ENCODE results near the gene SKI. TPM values are rescaled to one million over a fixed set of nuclear protein-coding genes. Genes with fewer than 3 reads are reported as not detected.

The SKI gene
- total and polyA plus RNA-seq, 2 of the 4 experiments (the other 2 are of a cell fraction) = 2.3 to 20.1 TPM

DNA sequence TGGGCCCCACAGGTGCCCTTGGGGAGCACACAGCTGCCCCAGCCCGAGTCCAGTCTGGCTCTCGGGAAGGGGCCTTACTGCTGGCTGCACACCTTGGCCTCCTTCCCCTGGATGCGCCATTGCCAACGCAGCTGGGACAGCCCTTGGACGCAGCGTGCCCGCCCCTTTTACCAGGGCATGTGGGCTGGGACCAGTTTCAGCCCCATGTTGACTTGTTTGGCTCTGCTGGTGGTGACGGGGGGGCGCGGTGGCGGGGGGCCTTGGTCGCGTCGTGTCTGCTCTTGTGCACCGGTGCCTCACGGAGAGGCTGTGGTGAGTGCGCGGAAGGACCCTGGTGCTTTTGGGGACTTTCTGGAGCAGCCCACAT is 19.6 kb downstream of the SKI start:
- Histone ChIP-seq H2BK15ac (ENCODE audit: low read depth, low read length) (no peak overlapping the region), H3K23ac (ENCODE audit: low read depth, low read length) (0 out of 2 replicates have a peak overlapping the region, but pooled peaks have one; percentile 46), H3K14ac (replicated peaks; ENCODE audit: low read depth, low read length) (no peak overlapping the region), H3K79me1 (ENCODE audit: low read depth in 1 of 2, low read length in 2 of 2) (peaks cover 0 to 58% of the 10 kb centered on the region in 2 experiments; a peak in 2 of 4 replicates), H4K91ac (ENCODE audit: insufficient read depth, low read depth, low read length) (no peak overlapping the region), H4K20me1 (ENCODE audit: insufficient read depth, low read length) (peaks cover 99% of the 10 kb centered on the region), H3K27ac (ENCODE audit: insufficient read depth, low read length) (no peak overlapping the region), H3K4ac (ENCODE audit: low read depth, low read length) (no peak overlapping the region), H2BK120ac (ENCODE audit: low read depth, low read length) (no peak overlapping the region), H3K4me2 (ENCODE audit: low read depth, low read length) (no peak overlapping the region), H3K27me3 (ENCODE audit: control insufficient read depth, insufficient read depth, low read length) (no peaks in the 10 kb centered on the region), H3K36me3 (ENCODE audit: control insufficient read depth, insufficient read depth, low read length) (peaks cover 3% of the 10 kb centered on the region; the same call in 1 of the 2 replicates), H2BK20ac (ENCODE audit: low read depth, low read length) (no peak overlapping the region), H3K18ac (ENCODE audit: low read depth, low read length) (no peak overlapping the region), H2AK5ac (ENCODE audit: low read depth, low read length) (peak overlapping the region; percentile 37), H4K5ac (ENCODE audit: low read depth, low read length) (no peak overlapping the region), H3K4me3 (ENCODE audit: insufficient read depth, low read depth, low read length) (no peak overlapping the region), H2BK5ac (ENCODE audit: low read depth, low read length, poor library complexity, severe bottlenecking) (no peak overlapping the region), H3K56ac (ENCODE audit: extremely low read depth, insufficient read depth, low read length) (no peak overlapping the region), H4K8ac (ENCODE audit: low read depth in 2 of 2, low read length in 2 of 2) (no peak overlapping the region), H3K9me3 (ENCODE audit: control insufficient read depth, insufficient read depth, low read length) (no peaks in the 10 kb centered on the region), H3K4me1 (ENCODE audit: control insufficient read depth, insufficient read depth, low read length) (peaks cover 31% of the 10 kb centered on the region), H3K9me1 (ENCODE audit: insufficient read depth, low read length) (peaks cover 42% of the 10 kb centered on the region), H2AFZ (replicated peaks; ENCODE audit: low read length, poor library complexity) (no peak overlapping the region), H2AK9ac (replicated peaks; ENCODE audit: low read depth, low read length, poor library complexity) (peak overlapping the region; percentile 35), H3K9ac (ENCODE audit: low read depth, low read length) (no peak overlapping the region)
- POLR2A ChIA-PET (ENCODE audit: unreplicated experiment) = no interaction called here
- whole genome bisulfite sequencing, 2 experiments (ENCODE audit: extremely low coverage in 2 of 2, insufficient read length in 1 of 2) = 65% methylated on average over 11 of the region's 18 CpGs; no CpG with 5 or more reads in 1 of the 2 experiments
- dilution Hi-C loops (cut with HindIII; ENCODE audit: low sequenced_read_pairs, unreplicated experiment) = no loop called here
- TF ChIP-seq MXI1 (IDR thresholded peaks at IDR 0.05; ENCODE audit: borderline replicate concordance, low read depth, low read length) = no peak
- TF ChIP-seq CEBPB (IDR thresholded peaks at IDR 0.05; ENCODE audit: low read depth, low read length) = no peak
- no peak for TF ChIP-seq USF2 (IDR thresholded peaks at IDR 0.05; ENCODE audit: low read depth, low read length)
- no peak for TF ChIP-seq RCOR1 (IDR thresholded peaks at IDR 0.05; ENCODE audit: insufficient replicate concordance, low read length)
- TF ChIP-seq RFX5 (IDR thresholded peaks at IDR 0.05; ENCODE audit: low read depth, low read length) = no peak
- no peak for TF ChIP-seq SMC3 (IDR thresholded peaks at IDR 0.05; ENCODE audit: low read depth, low read length)
- no peak for TF ChIP-seq MAZ (IDR thresholded peaks at IDR 0.05; ENCODE audit: borderline replicate concordance, low read depth, low read length)
- no peak for TF ChIP-seq BHLHE40 (IDR thresholded peaks at IDR 0.05; ENCODE audit: low read depth, low read length)
- TF ChIP-seq CHD1 (IDR thresholded peaks at IDR 0.05; ENCODE audit: low read depth, low read length) = no peak
- no peak for TF ChIP-seq FOS (IDR thresholded peaks at IDR 0.05; ENCODE audit: low read depth, low read length)
- no peak for TF ChIP-seq MAFK (IDR thresholded peaks at IDR 0.05; ENCODE audit: low read depth, low read length)
- no peak for TF ChIP-seq NFE2L2 (IDR thresholded peaks at IDR 0.05; ENCODE audit: low read depth, low read length)
- no peak for TF ChIP-seq RAD21 (IDR thresholded peaks at IDR 0.05; ENCODE audit: low read length)
- TF ChIP-seq, protein P1, sequence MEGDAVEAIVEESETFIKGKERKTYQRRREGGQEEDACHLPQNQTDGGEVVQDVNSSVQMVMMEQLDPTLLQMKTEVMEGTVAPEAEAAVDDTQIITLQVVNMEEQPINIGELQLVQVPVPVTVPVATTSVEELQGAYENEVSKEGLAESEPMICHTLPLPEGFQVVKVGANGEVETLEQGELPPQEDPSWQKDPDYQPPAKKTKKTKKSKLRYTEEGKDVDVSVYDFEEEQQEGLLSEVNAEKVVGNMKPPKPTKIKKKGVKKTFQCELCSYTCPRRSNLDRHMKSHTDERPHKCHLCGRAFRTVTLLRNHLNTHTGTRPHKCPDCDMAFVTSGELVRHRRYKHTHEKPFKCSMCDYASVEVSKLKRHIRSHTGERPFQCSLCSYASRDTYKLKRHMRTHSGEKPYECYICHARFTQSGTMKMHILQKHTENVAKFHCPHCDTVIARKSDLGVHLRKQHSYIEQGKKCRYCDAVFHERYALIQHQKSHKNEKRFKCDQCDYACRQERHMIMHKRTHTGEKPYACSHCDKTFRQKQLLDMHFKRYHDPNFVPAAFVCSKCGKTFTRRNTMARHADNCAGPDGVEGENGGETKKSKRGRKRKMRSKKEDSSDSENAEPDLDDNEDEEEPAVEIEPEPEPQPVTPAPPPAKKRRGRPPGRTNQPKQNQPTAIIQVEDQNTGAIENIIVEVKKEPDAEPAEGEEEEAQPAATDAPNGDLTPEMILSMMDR (conservative IDR thresholded peaks at IDR 0.05; ENCODE audit: low read depth, low read length) = no peak
- TF ChIP-seq, protein P2, sequence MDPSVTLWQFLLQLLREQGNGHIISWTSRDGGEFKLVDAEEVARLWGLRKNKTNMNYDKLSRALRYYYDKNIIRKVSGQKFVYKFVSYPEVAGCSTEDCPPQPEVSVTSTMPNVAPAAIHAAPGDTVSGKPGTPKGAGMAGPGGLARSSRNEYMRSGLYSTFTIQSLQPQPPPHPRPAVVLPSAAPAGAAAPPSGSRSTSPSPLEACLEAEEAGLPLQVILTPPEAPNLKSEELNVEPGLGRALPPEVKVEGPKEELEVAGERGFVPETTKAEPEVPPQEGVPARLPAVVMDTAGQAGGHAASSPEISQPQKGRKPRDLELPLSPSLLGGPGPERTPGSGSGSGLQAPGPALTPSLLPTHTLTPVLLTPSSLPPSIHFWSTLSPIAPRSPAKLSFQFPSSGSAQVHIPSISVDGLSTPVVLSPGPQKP (IDR thresholded peaks at IDR 0.05; ENCODE audit: borderline replicate concordance, low read depth, low read length) = no peak
- no peak for TF ChIP-seq POLR2A (IDR thresholded peaks at IDR 0.05; ENCODE audit: low read depth, low read length)
- ATAC-seq (ENCODE audit: low read depth) (no peak), DNase-seq (no peak)
- BruUV-seq (replicated peaks) = no TSS peak
- in situ Hi-C loops (cut with MboI; ENCODE audit: low sequenced_read_pairs) = no loop called here
- CTCF ChIA-PET = no interaction called here
- intact Hi-C loops (cut with micrococcal nuclease) = no loop called here
